A549 (cell line): ENCODE data around the gene NXNL2. TPM values are rescaled to one million over a fixed set of nuclear protein-coding genes. Genes with fewer than 3 reads are reported as not detected.

Experiments used
- ATAC-seq, 2 experiments: fragments of 200-7000 bp in 1 of 2; fragments of >200 bp in 1 of 2; cut with Nextera tagmentation in 1 of 2; cut with Tn5 transposase in 1 of 2; 3 replicates each; pipeline versions ENCODE4 v1.8.0 to v1.9.1; 2018 to 2020; ENCODE audit warnings: mild to moderate bottlenecking in 1 of 2, moderate library complexity in 1 of 2
- CTCF ChIA-PET: fragments of 300-600 bp; sonication (Branson Sonifier 250); formaldehyde crosslinking; extraction: SDS; loops from one replicate; lab custom pipeline; 2021; ENCODE audit warnings: antibody characterized with exemption, inconsistent platforms; lab: Yijun Ruan, JAX
- POLR2A ChIA-PET: fragments of 350-600 bp; formaldehyde crosslinking; extraction: SDS; loops from one replicate; lab custom pipeline; 2021; ENCODE audit warnings: antibody characterized with exemption, inconsistent platforms; lab: Yijun Ruan, JAX
- DNase-seq, 2 experiments: peaks; one replicate each; pipeline versions ENCODE4 v3.0.0 to v3.0.0-alpha.2; 2011 to 2016; ENCODE audit warnings: low read depth in 1 of 2, low spot score in 1 of 2
- FAIRE-seq: peaks from 2 replicates; lab custom pipeline; 2011; peaks lifted over from hg19 to GRCh38; lab: Jason Lieb, UNC
- H3K27ac ChIP-seq, 2 experiments: fragments of >200 bp; sonication (Bioruptor Twin); formaldehyde crosslinking; 3 replicates each; pipeline ENCODE4 v1.5.1; 2016 to 2017
- H3K4me1 ChIP-seq: fragments of >200 bp; sonication (Bioruptor Twin); formaldehyde crosslinking; 3 replicates; pipeline ENCODE4 v1.6.1; 2016
- H3K4me2 ChIP-seq: fragments of >200 bp; sonication (Bioruptor Twin); formaldehyde crosslinking; 3 replicates; pipeline ENCODE4 v1.6.1; 2016
- H3K4me3 ChIP-seq: fragments of >200 bp; sonication (Bioruptor Twin); formaldehyde crosslinking; 3 replicates; pipeline ENCODE4 v1.5.1; 2016
- H3K9me3 ChIP-seq: fragments of >200 bp; sonication (Bioruptor Twin); formaldehyde crosslinking; 3 replicates; pipeline ENCODE4 v1.6.1; 2016
- BCL3 ChIP-seq: fragments of >200 bp; sonication (Bioruptor Twin); formaldehyde crosslinking; IDR thresholded peaks from 3 replicates; pipeline ENCODE4 v1.6.1; 2016
- BHLHE40 ChIP-seq: IDR thresholded peaks from 2 replicates; pipeline ENCODE4 v1.6.1; 2012; ENCODE audit warnings: low read depth, low read length, inconsistent platforms
- CBX2 ChIP-seq: fragments of 200-600 bp; sonication (generic); IDR thresholded peaks from 2 replicates; pipeline ENCODE4 v1.6.1; 2016; ENCODE audit warnings: low read depth, mild to moderate bottlenecking, borderline replicate concordance
- CHD2 ChIP-seq: fragments of 150-350 bp; IDR thresholded peaks from 2 replicates; pipeline ENCODE4 v1.6.1; 2014; ENCODE audit warnings: low read length; ENCODE audit not compliant: partially characterized antibody
- EHF ChIP-seq: fragments of 250-450 bp; sonication (Bioruptor Pico); IDR thresholded peaks from 2 replicates; pipeline ENCODE4 v1.5.0; 2020; ENCODE audit warnings: mild to moderate bottlenecking
- ELK1 ChIP-seq: fragments of 150-350 bp; IDR thresholded peaks from 2 replicates; pipeline ENCODE4 v1.6.1; 2014; ENCODE audit warnings: low read depth, mild to moderate bottlenecking, low read length
- ESRRA ChIP-seq: fragments of 150-350 bp; IDR thresholded peaks from 2 replicates; pipeline ENCODE4 v1.6.1; 2014; ENCODE audit warnings: mild to moderate bottlenecking, low read length, borderline replicate concordance
- FOSB ChIP-seq: fragments of 250-450 bp; sonication (Bioruptor Pico); IDR thresholded peaks from 2 replicates; pipeline ENCODE4 v1.5.0; 2020; ENCODE audit warnings: mild to moderate bottlenecking, moderate library complexity
- GATA3 ChIP-seq: IDR thresholded peaks from 2 replicates; pipeline ENCODE4 v1.6.1; 2012; ENCODE audit warnings: borderline replicate concordance
- HEYL ChIP-seq: fragments of 250-450 bp; sonication (Bioruptor Pico); IDR thresholded peaks from 2 replicates; pipeline ENCODE4 v1.8.0; 2021; ENCODE audit warnings: mild to moderate bottlenecking, moderate library complexity
- HOXB5 ChIP-seq: fragments of 250-450 bp; sonication (Bioruptor Pico); IDR thresholded peaks from 2 replicates; pipeline ENCODE4 v1.5.0; 2020; ENCODE audit warnings: mild to moderate bottlenecking, moderate library complexity
- MAFK ChIP-seq: fragments of 450-650 bp; IDR thresholded peaks from 2 replicates; pipeline ENCODE4 v1.6.1; 2014; ENCODE audit not compliant: partially characterized antibody
- MYC ChIP-seq: IDR thresholded peaks from 2 replicates; pipeline ENCODE4 v1.6.1; 2012; ENCODE audit warnings: mild to moderate bottlenecking, inconsistent platforms, low read length, improper control_type of control experiment, borderline replicate concordance
- NFE2L2 ChIP-seq: fragments of 150-350 bp; conservative IDR thresholded peaks from 2 replicates; pipeline ENCODE4 v1.6.1; 2014; ENCODE audit warnings: low read length
- RCOR1 ChIP-seq: fragments of 150-350 bp; IDR thresholded peaks from 2 replicates; pipeline ENCODE4 v1.6.1; 2014; ENCODE audit warnings: antibody characterized with exemption, low read length, low read depth
- RFX5 ChIP-seq: fragments of 450-650 bp; IDR thresholded peaks from 2 replicates; pipeline ENCODE4 v1.7.1; 2014; ENCODE audit warnings: antibody characterized with exemption, mild to moderate bottlenecking, moderate library complexity
- RNF2 ChIP-seq: fragments of 200-600 bp; sonication (generic); IDR thresholded peaks from 2 replicates; pipeline ENCODE4 v1.6.1; 2016; ENCODE audit warnings: low read depth, mild to moderate bottlenecking, antibody characterized with exemption, moderate library complexity, borderline replicate concordance
- ZC3H11A ChIP-seq: fragments of 450-650 bp; IDR thresholded peaks from 2 replicates; pipeline ENCODE4 v1.6.1; 2014; ENCODE audit warnings: antibody characterized with exemption, mild to moderate bottlenecking
- ZSCAN20 ChIP-seq: fragments of 250-450 bp; sonication (Bioruptor Pico); IDR thresholded peaks from 2 replicates; pipeline ENCODE4 v1.8.0; 2022; ENCODE audit warnings: mild to moderate bottlenecking, moderate library complexity
- WGBS: methylation state at CpG from one replicate; pipeline ENCODE4 v1.1.6; 2017; ENCODE audit errors: missing lambda C conversion rate; 5-methylcytosine and 5-hydroxymethylcytosine counted together
- polyA plus RNA-seq, 4 experiments: library from polyadenylated mRNA; depleted of rRNA in 3 of 4; stranded (reverse); fragments of >200 nt; fragmentation: RNase III in 1 of 4; extraction: RNeasy Plus Mini Kit Qiagen cat#74134 plus additional on column Dnase treatment in 1 of 4; gene quantifications; 2 replicates in 3 of 4; 3 replicates in 1 of 4; pipeline ENCODE4 v1.2.3, GENCODE V29; 2011 to 2017
- TF ChIP-seq, protein P1 (sequence below): fragments of 250-450 bp; sonication (Bioruptor Pico); IDR thresholded peaks from 2 replicates; pipeline ENCODE4 v1.5.0; 2020; ENCODE audit warnings: low read depth, mild to moderate bottlenecking, moderate library complexity

Gene NXNL2
- polyA plus RNA-seq, 2 of the 4 experiments (the other 2 are of a cell fraction), result 0.71 to 1.4 TPM

GRCh38 chr9:88572684-88573083 lies 37.7 kb downstream of the NXNL2 start:
- 82% methylated on average over 4 of the region's 7 CpGs for WGBS
- ATAC-seq, result no peak
- no peak for TF ChIP-seq HEYL (CRISPR knock-in tag)
- TF ChIP-seq ZSCAN20 (CRISPR knock-in tag), result no peak
- TF ChIP-seq MYC, result no peak
- no peak for TF ChIP-seq BHLHE40
- no peak for TF ChIP-seq RNF2
- no peak for TF ChIP-seq GATA3
- TF ChIP-seq ZC3H11A, result no peak
- TF ChIP-seq MAFK, result no peak
- no peak for TF ChIP-seq RCOR1
- TF ChIP-seq ESRRA, result no peak
- TF ChIP-seq CHD2, result no peak
- TF ChIP-seq, protein P1, sequence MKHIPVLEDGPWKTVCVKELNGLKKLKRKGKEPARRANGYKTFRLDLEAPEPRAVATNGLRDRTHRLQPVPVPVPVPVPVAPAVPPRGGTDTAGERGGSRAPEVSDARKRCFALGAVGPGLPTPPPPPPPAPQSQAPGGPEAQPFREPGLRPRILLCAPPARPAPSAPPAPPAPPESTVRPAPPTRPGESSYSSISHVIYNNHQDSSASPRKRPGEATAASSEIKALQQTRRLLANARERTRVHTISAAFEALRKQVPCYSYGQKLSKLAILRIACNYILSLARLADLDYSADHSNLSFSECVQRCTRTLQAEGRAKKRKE (CRISPR knock-in tag), result no peak
- no peak for TF ChIP-seq BCL3
- TF ChIP-seq HOXB5 (CRISPR knock-in tag), result no peak
- TF ChIP-seq FOSB (CRISPR knock-in tag), result no peak

GRCh38 chr9:88574953-88575352 lies 40.0 kb downstream of the NXNL2 start:
- H3K4me1 ChIP-seq, result peaks cover 8% of the 10 kb centered on the region; the same call in 2 of the 3 replicates
- no peak overlapping the region for H3K27ac ChIP-seq
- WGBS, result 59% methylated on average over 7 of the region's 7 CpGs
- H3K4me2 ChIP-seq, result no peak overlapping the region
- no peak overlapping the region for H3K4me3 ChIP-seq
- no peaks in the 10 kb centered on the region for H3K9me3 ChIP-seq
- DNase-seq (peak in 1 of 2 experiments; percentile 16), FAIRE-seq (no peak), ATAC-seq (no peak)
- ChIA-PET CTCF (interaction anchor here (0.6 to 1.1 kb wide), 2 partner anchors 9 to 29 kb away, joined by 3 read pairs; no protein-coding TSS in a partner anchor), POLR2A (no interaction called here)
- peak; percentile 43 for TF ChIP-seq NFE2L2
- TF ChIP-seq MAFK, result peak; percentile 48
- no peak for TF ChIP-seq RFX5
- no peak for TF ChIP-seq CBX2
- TF ChIP-seq ELK1, result no peak

More at GRCh38 chr9:88572684-88573083, 37.7 kb downstream of the NXNL2 start:
- ChIA-PET POLR2A (no interaction called here), CTCF (interaction anchor here (0.7 kb wide), 1 partner anchor 11 kb away, joined by 3 read pairs; no protein-coding TSS in a partner anchor)
- no peaks in the 10 kb centered on the region for H3K9me3 ChIP-seq
- no peak overlapping the region for H3K4me3 ChIP-seq
- no peak overlapping the region for H3K4me2 ChIP-seq
- DNase-seq (no peak), FAIRE-seq (no peak)
- H3K4me1 ChIP-seq, result 0 out of 3 replicates have a peak, but pooled peaks cover 4% of the 10 kb centered on the region
- H3K27ac ChIP-seq, result no peak overlapping the region

DNA sequence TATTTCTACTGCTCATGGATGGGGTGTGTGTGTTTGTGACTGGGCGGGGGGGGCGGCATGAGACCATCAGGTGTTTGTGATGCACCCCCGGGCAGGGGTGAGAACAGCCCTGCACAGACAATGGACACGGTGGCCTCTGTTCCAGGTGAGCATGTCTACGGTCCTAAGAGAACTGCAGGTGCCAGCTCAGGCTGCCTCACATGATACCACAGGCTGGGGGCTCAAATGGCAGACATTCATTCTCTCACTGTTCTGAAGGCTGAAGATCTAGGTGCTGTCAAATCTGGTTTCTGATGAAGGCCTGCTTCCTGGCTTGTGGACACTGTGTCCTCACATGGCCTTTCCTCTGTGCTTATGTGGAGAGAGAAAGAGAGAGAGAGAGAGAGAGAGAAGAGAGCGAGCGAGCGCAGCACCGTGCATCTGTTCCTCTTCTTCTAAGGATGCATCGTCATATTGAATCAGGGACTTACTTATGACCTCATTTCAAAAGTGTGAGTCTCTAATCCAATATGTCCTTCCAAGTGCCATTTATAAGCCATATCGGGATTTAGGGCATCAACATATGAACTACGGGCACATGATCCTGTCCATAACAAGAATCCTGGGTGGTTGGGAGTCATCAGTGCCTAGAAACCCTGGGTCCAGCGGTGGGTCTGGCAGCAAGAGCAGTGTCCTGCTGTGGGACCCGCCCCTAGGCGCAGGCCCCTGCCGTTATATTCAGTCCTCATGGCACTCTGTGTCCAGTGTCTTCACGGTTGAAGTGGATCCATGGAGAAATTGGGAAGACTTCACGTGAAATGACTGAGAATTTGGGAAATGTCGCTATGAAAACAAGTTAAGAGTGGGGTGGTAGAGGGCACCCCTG lies 42.5 kb downstream of the NXNL2 start:
- DNase-seq (no peak), ATAC-seq (no peak), FAIRE-seq (no peak)
- TF ChIP-seq EHF (CRISPR knock-in tag), result no peak
- no peak overlapping the region for H3K4me3 ChIP-seq
- H3K4me2 ChIP-seq, result no peak overlapping the region; the same call in 2 of the 3 replicates
- ChIA-PET CTCF (interaction anchor here (1.2 to 1.5 kb wide), 3 partner anchors 15 to 423 kb away, joined by 3 read pairs; partner anchors contain the start of gene NXNL2), POLR2A (no interaction called here)
- no peaks in the 10 kb centered on the region for H3K9me3 ChIP-seq
- H3K4me1 ChIP-seq, result peaks cover 8% of the 10 kb centered on the region; the same call in 2 of the 3 replicates
- WGBS, result 81% methylated on average over 16 of the region's 19 CpGs
- H3K27ac ChIP-seq, result no peak overlapping the region
